Trophoblast cell (in vitro differentiated cells and primary cell): ENCODE data around the gene NFKB2.
A peak's percentile ranks its signal among the peaks of the same experiment; 100 is the strongest.

Experiments used
- DNase-seq, 2 donors: peaks; one replicate each; pipeline ENCODE4 v3.0.0-alpha.2; 2016
- H2AFZ ChIP-seq: 2 replicates; pipeline ENCODE4 v1.6.1; 2013; ENCODE audit warnings: low read length, moderate library complexity, mild to moderate bottlenecking; ENCODE audit not compliant: insufficient read depth, poor library complexity
- H2AK5ac ChIP-seq: 2 replicates; pipeline ENCODE4 v1.6.1; 2013; ENCODE audit warnings: mild to moderate bottlenecking, low read length
- H2BK120ac ChIP-seq: 2 replicates; pipeline ENCODE4 v1.6.1; 2013; ENCODE audit warnings: low read length, mild to moderate bottlenecking, moderate library complexity; ENCODE audit not compliant: insufficient read depth, poor library complexity
- H2BK12ac ChIP-seq: 2 replicates; pipeline ENCODE4 v1.6.1; 2013; ENCODE audit warnings: mild to moderate bottlenecking, low read length, moderate library complexity
- H2BK5ac ChIP-seq: 2 replicates; pipeline ENCODE4 v1.6.1; 2013; ENCODE audit warnings: low read length, low read depth, moderate library complexity, mild to moderate bottlenecking; ENCODE audit not compliant: poor library complexity
- H3K14ac ChIP-seq: 2 replicates; pipeline ENCODE4 v1.6.1; 2013; ENCODE audit warnings: mild to moderate bottlenecking, low read length
- H3K18ac ChIP-seq: 2 replicates; pipeline ENCODE4 v1.6.1; 2013; ENCODE audit warnings: mild to moderate bottlenecking, low read length
- H3K23ac ChIP-seq: 2 replicates; pipeline ENCODE4 v1.6.1; 2013; ENCODE audit warnings: low read length
- H3K27ac ChIP-seq: 2 replicates; pipeline ENCODE4 v1.5.1; 2013; ENCODE audit warnings: low read depth, mild to moderate bottlenecking, inconsistent platforms, low read length, moderate library complexity
- H3K27me3 ChIP-seq: 2 replicates; pipeline ENCODE4 v1.6.1; 2013; ENCODE audit warnings: inconsistent platforms, mild to moderate bottlenecking, low read length, moderate library complexity; ENCODE audit not compliant: insufficient read depth
- H3K36me3 ChIP-seq, 2 experiments: 1 replicate in 1 of 2; 2 replicates in 1 of 2; pipeline ENCODE4 v1.6.1; 2013; ENCODE audit warnings: low read length in 2 of 2, mild to moderate bottlenecking in 2 of 2, moderate library complexity in 1 of 2; ENCODE audit not compliant: insufficient read depth in 2 of 2, control insufficient read depth in 1 of 2
- H3K4ac ChIP-seq: 2 replicates; pipeline ENCODE4 v1.6.1; 2013; ENCODE audit warnings: low read depth, mild to moderate bottlenecking, low read length, moderate library complexity
- H3K4me1 ChIP-seq, 2 experiments: 1 replicate in 1 of 2; 2 replicates in 1 of 2; pipeline ENCODE4 v1.6.1; 2013; ENCODE audit warnings: low read length in 2 of 2, mild to moderate bottlenecking in 2 of 2, moderate library complexity in 1 of 2; ENCODE audit not compliant: insufficient read depth in 2 of 2, control insufficient read depth in 1 of 2
- H3K4me2 ChIP-seq: 2 replicates; pipeline ENCODE4 v1.6.1; 2013; ENCODE audit warnings: inconsistent platforms, mild to moderate bottlenecking, low read length, moderate library complexity
- H3K4me3 ChIP-seq: 2 replicates; pipeline ENCODE4 v1.5.1; 2013; ENCODE audit warnings: mild to moderate bottlenecking, low read depth, low read length, inconsistent platforms
- H3K79me1 ChIP-seq: one replicate; pipeline ENCODE4 v1.6.1; 2013; ENCODE audit warnings: low read length
- H3K79me2 ChIP-seq: 2 replicates; pipeline ENCODE4 v1.6.1; 2013; ENCODE audit warnings: low read length, mild to moderate bottlenecking; ENCODE audit not compliant: control insufficient read depth, insufficient read depth, poor library complexity
- H3K9ac ChIP-seq: 2 replicates; pipeline ENCODE4 v1.6.1; 2013; ENCODE audit warnings: mild to moderate bottlenecking, low read length
- H3K9me3 ChIP-seq: 2 replicates; pipeline ENCODE4 v1.6.1; 2013; ENCODE audit warnings: low read depth, mild to moderate bottlenecking, control low read depth, inconsistent platforms, low read length; ENCODE audit not compliant: insufficient read depth
- H4K12ac ChIP-seq: 2 replicates; pipeline ENCODE4 v1.6.1; 2013; ENCODE audit warnings: low read depth, mild to moderate bottlenecking, low read length, moderate library complexity
- H4K8ac ChIP-seq: 2 replicates; pipeline ENCODE4 v1.6.1; 2013; ENCODE audit warnings: low read depth, mild to moderate bottlenecking, low read length, moderate library complexity
- H4K91ac ChIP-seq: one replicate; pipeline ENCODE4 v1.6.1; 2013; ENCODE audit warnings: low read depth, mild to moderate bottlenecking, low read length, moderate library complexity
- WGBS: extraction: QIAGEN DNeasy Blood & Tissue Kit; methylation state at CpG from one replicate; pipeline ENCODE4 v1.1.7; 2013; ENCODE audit warnings: missing lambda C conversion rate; ENCODE audit not compliant: insufficient read length, insufficient coverage; ENCODE audit errors: extremely low coverage; 5-methylcytosine and 5-hydroxymethylcytosine counted together

The NFKB2 gene

DNA sequence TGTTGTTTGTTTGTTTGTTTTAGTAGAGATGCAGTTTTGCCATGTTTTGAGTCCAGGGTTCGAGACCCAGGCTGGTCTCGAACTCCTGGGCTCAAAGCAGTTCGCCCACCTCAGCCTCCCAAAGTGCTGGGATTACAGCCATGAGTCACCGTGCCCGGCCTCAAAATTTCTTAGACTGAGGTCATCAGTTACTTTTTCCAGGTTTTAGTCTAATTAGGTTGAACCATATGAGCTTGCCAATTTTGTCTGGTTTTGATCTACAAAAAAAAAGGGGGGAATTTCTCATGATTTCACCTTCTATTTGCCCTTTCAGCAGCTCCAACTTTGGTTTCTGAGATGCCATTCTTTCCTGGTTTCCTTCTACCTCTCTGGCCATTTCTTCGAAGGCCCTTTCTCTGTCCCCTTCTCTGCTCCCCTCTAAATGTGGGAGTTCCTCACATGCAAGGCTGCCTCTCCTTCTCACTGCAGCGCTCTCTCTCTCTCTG lies 31.3 kb downstream of the NFKB2 start:
- Histone ChIP-seq H4K91ac (no peak overlapping the region), H4K12ac (no peak overlapping the region), H2BK5ac (no peak overlapping the region), H3K79me2 (no peaks in the 10 kb centered on the region), H3K4me1 (peaks cover 10 to 17% of the 10 kb centered on the region in 2 experiments), H3K9ac (no peak overlapping the region), H2AK5ac (no peak overlapping the region), H3K14ac (no peak overlapping the region), H4K8ac (no peak overlapping the region), H2BK120ac (no peak overlapping the region), H2AFZ (no peak overlapping the region), H3K9me3 (no peaks in the 10 kb centered on the region), H3K4me3 (no peak overlapping the region), H3K18ac (no peak overlapping the region), H3K4me2 (no peak overlapping the region), H3K79me1 (peaks cover 4% of the 10 kb centered on the region), H3K23ac (no peak overlapping the region), H3K36me3 (peaks cover 17 to 24% of the 10 kb centered on the region in 2 experiments), H3K4ac (no peak overlapping the region), H3K27ac (no peak overlapping the region), H2BK12ac (no peak overlapping the region), H3K27me3 (no peaks in the 10 kb centered on the region)
- WGBS, result no CpG with 5 or more reads among the region's 7 CpGs
- no peak for DNase-seq

DNA sequence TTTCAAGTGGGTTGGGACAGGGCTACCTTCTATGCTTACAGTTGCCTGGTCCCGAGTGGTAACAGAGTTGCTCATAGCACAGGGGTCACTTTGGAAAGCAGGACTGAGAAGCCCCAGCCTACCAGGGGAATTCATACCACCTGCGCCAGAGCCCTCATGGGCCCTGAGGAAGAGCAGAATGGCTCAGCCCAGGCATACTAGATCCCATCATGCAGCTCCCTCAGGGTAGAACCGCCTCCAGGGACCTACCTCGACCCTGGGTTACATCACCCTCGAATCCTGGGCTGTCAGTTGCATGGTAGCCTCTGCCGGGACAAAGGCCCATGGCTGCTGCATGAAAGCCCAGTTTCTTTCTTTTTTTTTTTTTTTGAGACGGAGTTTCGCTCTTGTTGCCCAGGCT lies 34.0 kb downstream of the NFKB2 start:
- peaks cover 1 to 7% of the 10 kb centered on the region in 2 experiments for H3K36me3 ChIP-seq
- no peak overlapping the region for H3K23ac ChIP-seq
- peaks cover 4% of the 10 kb centered on the region for H3K79me2 ChIP-seq
- H3K18ac ChIP-seq, result no peak overlapping the region
- no peak overlapping the region for H3K4ac ChIP-seq
- no peak overlapping the region for H2BK12ac ChIP-seq
- no peak overlapping the region for H2BK5ac ChIP-seq
- WGBS, result no CpG with 5 or more reads among the region's 8 CpGs
- H3K4me3 ChIP-seq, result no peak overlapping the region
- H2AFZ ChIP-seq, result no peak overlapping the region
- DNase-seq, result peak; percentile 78 to 80
- no peak overlapping the region for H3K9ac ChIP-seq
- peak overlapping the region; percentile 22 for H3K27ac ChIP-seq
- H4K12ac ChIP-seq, result no peak overlapping the region
- H3K79me1 ChIP-seq, result peaks cover 6% of the 10 kb centered on the region
- no peak overlapping the region for H3K14ac ChIP-seq
- no peaks in the 10 kb centered on the region for H3K9me3 ChIP-seq
- peaks cover 6 to 13% of the 10 kb centered on the region in 2 experiments for H3K4me1 ChIP-seq
- H2AK5ac ChIP-seq, result no peak overlapping the region
- no peak overlapping the region for H3K4me2 ChIP-seq
- H4K8ac ChIP-seq, result no peak overlapping the region
- no peaks in the 10 kb centered on the region for H3K27me3 ChIP-seq
- H4K91ac ChIP-seq, result no peak overlapping the region
- no peak overlapping the region for H2BK120ac ChIP-seq

- peak overlapping the region; percentile 91 for H3K4me2 ChIP-seq
- H3K23ac ChIP-seq, result no peak overlapping the region
- peak overlapping the region; percentile 64 for H4K91ac ChIP-seq
- no peak overlapping the region for H2BK5ac ChIP-seq
- peaks cover 4% of the 10 kb centered on the region for H3K79me2 ChIP-seq
- peak overlapping the region; percentile 18 for H2BK120ac ChIP-seq
- H3K9me3 ChIP-seq, result no peaks in the 10 kb centered on the region
- peak overlapping the region; percentile 20 for H2BK12ac ChIP-seq
- peak overlapping the region; percentile 71 for H3K14ac ChIP-seq
- peak overlapping the region; percentile 27 for H2AFZ ChIP-seq
- peak overlapping the region; percentile 88 for H3K4me3 ChIP-seq
- H4K8ac ChIP-seq, result peak overlapping the region; percentile 66
- peak overlapping the region; percentile 70 for H2AK5ac ChIP-seq
- peak overlapping the region; percentile 92 for H4K12ac ChIP-seq
- peak overlapping the region; percentile 90 for H3K18ac ChIP-seq
- no peaks in the 10 kb centered on the region for H3K36me3 ChIP-seq
- no peak overlapping the region for H3K27ac ChIP-seq
- H3K9ac ChIP-seq, result peak overlapping the region; percentile 88
- H3K4ac ChIP-seq, result peak overlapping the region; percentile 37
- H3K27me3 ChIP-seq, result no peaks in the 10 kb centered on the region
- no peak for DNase-seq
- WGBS, result no CpG with 5 or more reads among the region's 4 CpGs
- peaks cover 10 to 24% of the 10 kb centered on the region in 2 experiments for H3K4me1 ChIP-seq
- H3K79me1 ChIP-seq, result peaks cover 6% of the 10 kb centered on the region
These were observed 36.1 kb downstream of the NFKB2 start for GRCh38 chr10:102431452-102432124.

GRCh38 chr10:102432162-102432950 lies 36.9 kb downstream of the NFKB2 start, which contains the start of gene CUEDC2:
Gene CUEDC2, minus strand, starts transcription at chr10:102432574. Its CDS starts 7,386 bp downstream, at chr10:102425188.
- Histone ChIP-seq H4K91ac (peak within 1 kb of the TSS; percentile 64), H3K23ac (no peak within 1 kb of the TSS), H3K79me1 (peaks cover 6% of the 10 kb centered on the region), H2BK12ac (peak within 1 kb of the TSS; percentile 20), H3K9me3 (no peaks in the 10 kb centered on the region), H3K4me1 (peaks cover 10 to 24% of the 10 kb centered on the region in 2 experiments), H2BK5ac (peak within 1 kb of the TSS; percentile 41), H2AK5ac (peak within 1 kb of the TSS; percentile 70), H3K4me2 (peak within 1 kb of the TSS; percentile 91), H2AFZ (peak within 1 kb of the TSS; percentile 27), H3K36me3 (no peaks in the 10 kb centered on the region), H2BK120ac (peak within 1 kb of the TSS; percentile 18), H3K27ac (no peak within 1 kb of the TSS), H3K18ac (peak within 1 kb of the TSS; percentile 90), H4K12ac (peak within 1 kb of the TSS; percentile 92), H3K4me3 (peak within 1 kb of the TSS; percentile 88), H3K4ac (peak within 1 kb of the TSS; percentile 37), H4K8ac (peak within 1 kb of the TSS; percentile 66), H3K27me3 (no peaks in the 10 kb centered on the region), H3K14ac (peak within 1 kb of the TSS; percentile 71), H3K9ac (peak within 1 kb of the TSS; percentile 88), H3K79me2 (peaks cover 4% of the 10 kb centered on the region)
- no CpG with 5 or more reads among the region's 52 CpGs for WGBS
- DNase-seq, result peak; percentile 96 to 99
